ENCODE measurements around the gene TMEM9B. TPM values are rescaled to one million over a fixed set of nuclear protein-coding genes. Genes with fewer than 3 reads are reported as not detected.

Gene TMEM9B
- total and polyA plus RNA-seq, 9 of the 15 experiments (the other 6 are each of a cell fraction or from before 2014, with no cell fraction given), result 7.7 to 20.0 (median 14.0) TPM

GRCh38 chr11:9003573-9004182, 39.4 kb upstream of the TMEM9B start, which contains the start of gene NRIP3 (continued):
- TF ChIP-seq ZBTB5 (IDR thresholded peaks at IDR 0.05) (no peak), AFF4 (CRISPR knock-in tag; IDR thresholded peaks at IDR 0.05) (peak; percentile 50), CHD2 (IDR thresholded peaks at IDR 0.05; ENCODE audit: low read depth, low read length) (no peak), EP400 (IDR thresholded peaks at IDR 0.05) (no peak), JUNB (CRISPR knock-in tag; conservative IDR thresholded peaks at IDR 0.05) (0 out of 2 replicates have a peak, but pooled peaks have one; percentile 59), XRCC3 (IDR thresholded peaks at IDR 0.05) (no peak), DMBX1 (CRISPR knock-in tag; IDR thresholded peaks at IDR 0.05; ENCODE audit: borderline replicate concordance) (0 out of 2 replicates have a peak, but pooled peaks have one; percentile 15), ZNF445 (CRISPR knock-in tag; IDR thresholded peaks at IDR 0.05; ENCODE audit: low read depth) (no peak), ZNF76 (CRISPR knock-in tag; IDR thresholded peaks at IDR 0.05; ENCODE audit: borderline replicate concordance) (peak; percentile 66), ERF (CRISPR knock-in tag; IDR thresholded peaks at IDR 0.05) (0 out of 2 replicates have a peak, but pooled peaks have one; percentile 62), ZNF518B (CRISPR knock-in tag; IDR thresholded peaks at IDR 0.05) (no peak), ZNF644 (tag; IDR thresholded peaks at IDR 0.05; ENCODE audit: low read depth) (no peak), MXI1 (IDR thresholded peaks at IDR 0.05; ENCODE audit: low read depth, low read length) (no peak), THAP12 (CRISPR knock-in tag; IDR thresholded peaks at IDR 0.05) (no peak), DPF2 (IDR thresholded peaks at IDR 0.05) (peak; percentile 26; the same call in 1 of the 2 replicates), ZBTB1 (CRISPR knock-in tag; IDR thresholded peaks at IDR 0.05; ENCODE audit: borderline replicate concordance, low read depth) (0 out of 2 replicates have a peak, but pooled peaks have one; percentile 64)

All from K562 (cell line).